Measurements from ENCODE around the gene WDR31.
"Not testable (repeated sequence)": the region's sequence is repeated elsewhere in the genome, so short reads cannot be mapped to it uniquely, and the experiment has no call there.

WDR31 gene

GRCh38 chr9:113368982-113369854 is 29.1 kb upstream of the WDR31 start:
- no peak for FAIRE-seq
- no peak for DNase-seq (ENCODE audit: insufficient read length, low spot score)

GRCh38 chr9:113368348-113368981 is 28.4 kb upstream of the WDR31 start:
- DNase-seq (ENCODE audit: insufficient read length, low spot score) = no peak
- no peak for FAIRE-seq

GRCh38 chr9:113365652-113366051 is 25.6 kb upstream of the WDR31 start:
- not testable (repeated sequence) for FAIRE-seq; DNase-seq (ENCODE audit: insufficient read length, low spot score)

GRCh38 chr9:113364951-113365350 is 24.9 kb upstream of the WDR31 start:
- DNase-seq (ENCODE audit: insufficient read length, low spot score) (no peak), FAIRE-seq (no peak)

GRCh38 chr9:113363336-113363735 is 23.3 kb upstream of the WDR31 start:
- FAIRE-seq (no peak), DNase-seq (ENCODE audit: insufficient read length, low spot score) (no peak)

- FAIRE-seq = no peak
Measured at GRCh38 chr9:113361304-113362018, 21.4 kb upstream of the WDR31 start.

GRCh38 chr9:113360242-113360842 is 20.3 kb upstream of the WDR31 start:
- no peak for FAIRE-seq
- DNase-seq (ENCODE audit: insufficient read length, low spot score) = no peak

More at GRCh38 chr9:113361304-113362018, 21.4 kb upstream of the WDR31 start:
- no peak for DNase-seq (ENCODE audit: insufficient read length, low spot score)

- no peak for DNase-seq (ENCODE audit: insufficient read length, low spot score)
- FAIRE-seq = no peak
Measured at GRCh38 chr9:113359385-113359784, 19.3 kb upstream of the WDR31 start.

- DNase-seq (ENCODE audit: insufficient read length, low spot score) = no peak
- FAIRE-seq = no peak
Measured at GRCh38 chr9:113356686-113357292, 16.7 kb upstream of the WDR31 start.

- DNase-seq (ENCODE audit: insufficient read length, low spot score) (no peak), FAIRE-seq (no peak)
Measured at GRCh38 chr9:113355040-113355596, 15.0 kb upstream of the WDR31 start.

- DNase-seq (ENCODE audit: insufficient read length, low spot score) = no peak
- FAIRE-seq = no peak
Measured at GRCh38 chr9:113352411-113352810, 12.3 kb upstream of the WDR31 start.

GRCh38 chr9:113352006-113352405 is 11.9 kb upstream of the WDR31 start:
- FAIRE-seq = no peak
- no peak for DNase-seq (ENCODE audit: insufficient read length, low spot score)

- peak; percentile 31 for FAIRE-seq
Measured at GRCh38 chr9:113350937-113351336, 10.9 kb upstream of the WDR31 start.

GRCh38 chr9:113350107-113350661 is 10.1 kb upstream of the WDR31 start:
- DNase-seq (ENCODE audit: insufficient read length, low spot score) (no peak), FAIRE-seq (peak; percentile 60)

More at GRCh38 chr9:113350937-113351336, 10.9 kb upstream of the WDR31 start:
- DNase-seq (ENCODE audit: insufficient read length, low spot score) = no peak

GRCh38 chr9:113349445-113350094 is 9.5 kb upstream of the WDR31 start, which contains the start of gene BSPRY:
Gene BSPRY, plus strand, starts transcription at chr9:113349541. Its CDS starts 39 bp downstream, at chr9:113349580.
- FAIRE-seq (no peak), DNase-seq (ENCODE audit: insufficient read length, low spot score) (peak; percentile 50)

GRCh38 chr9:113349066-113349444 is 9.0 kb upstream of the WDR31 start:
- DNase-seq (ENCODE audit: insufficient read length, low spot score) (no peak), FAIRE-seq (no peak)

- FAIRE-seq (no peak), DNase-seq (ENCODE audit: insufficient read length, low spot score) (no peak)
Measured at GRCh38 chr9:113348437-113348836, 8.4 kb upstream of the WDR31 start.

- no peak for FAIRE-seq
- no peak for DNase-seq (ENCODE audit: insufficient read length, low spot score)
Measured at GRCh38 chr9:113345671-113346070, 5.6 kb upstream of the WDR31 start.

- FAIRE-seq = no peak
- no peak for DNase-seq (ENCODE audit: insufficient read length, low spot score)
Measured at GRCh38 chr9:113345190-113345589, 5.1 kb upstream of the WDR31 start.
